ENCODE measurements around the gene PTPN20. TPM values are rescaled to one million over a fixed set of nuclear protein-coding genes. Genes with fewer than 3 reads are reported as not detected.

PTPN20 gene
- total and polyA plus RNA-seq, 8 donors = 3.2 to 7.1 (median 4.2) TPM

DNA sequence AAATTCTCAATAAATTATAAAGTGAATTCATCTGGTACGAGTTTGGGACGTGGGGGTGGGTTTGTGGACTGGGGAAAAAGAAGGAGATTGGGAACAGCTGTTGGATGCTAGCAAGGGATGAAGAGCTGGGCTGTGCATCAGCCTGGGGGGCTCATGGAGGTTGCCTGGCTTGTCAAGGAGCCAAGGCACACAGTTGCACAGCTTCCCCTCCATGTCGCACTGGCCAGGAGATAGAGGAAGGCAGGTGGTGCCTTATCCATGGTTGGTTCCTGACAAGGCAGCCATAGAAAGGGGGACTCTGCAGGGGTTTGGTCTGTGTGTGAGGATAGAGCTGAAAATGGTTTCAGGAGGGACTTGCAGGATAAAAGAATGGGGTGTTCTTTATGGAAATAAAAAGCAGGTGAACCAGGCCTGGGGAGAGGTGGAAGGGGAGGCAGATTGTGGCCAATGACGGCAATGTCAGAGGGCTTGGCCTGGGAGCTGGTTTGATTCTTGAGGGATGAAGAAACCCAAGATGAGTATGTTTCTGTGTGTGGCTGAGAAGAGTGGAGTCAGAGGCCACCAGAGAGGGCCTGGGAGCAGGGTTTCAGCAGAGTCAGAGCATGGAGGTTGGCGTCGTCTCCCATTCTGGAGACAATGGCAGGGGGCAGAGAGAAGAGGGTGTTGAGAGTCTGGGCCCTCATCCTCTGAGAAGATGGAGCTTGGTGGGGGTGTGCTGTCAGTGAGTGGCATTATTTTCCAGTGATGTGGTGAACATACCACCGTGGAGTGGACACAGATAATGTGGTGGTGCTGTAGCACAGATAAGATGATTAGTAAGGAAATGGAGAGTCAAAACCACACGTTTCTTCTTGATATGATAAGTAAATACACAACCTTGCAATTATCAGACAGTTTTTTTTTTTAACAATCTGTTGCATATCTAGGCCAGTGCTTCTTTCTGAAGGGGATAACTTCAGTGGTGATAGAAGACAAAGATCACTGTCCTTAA is 108.2 kb downstream of the PTPN20 start:
- DNase-seq (no peak), ATAC-seq (no peak)
- H3K9me3 ChIP-seq = no peaks in the 10 kb centered on the region
- no peaks in the 10 kb centered on the region for H3K4me1 ChIP-seq
- H3K27me3 ChIP-seq = no peaks in the 10 kb centered on the region
- no peaks in the 10 kb centered on the region for H3K36me3 ChIP-seq
- intact Hi-C loops (cut with DNase I) = loop anchor here in 1 of 2 donors (10.0 kb wide), 1 partner anchor 295 kb away; no protein-coding TSS in a partner anchor
- TF ChIP-seq, protein P1, sequence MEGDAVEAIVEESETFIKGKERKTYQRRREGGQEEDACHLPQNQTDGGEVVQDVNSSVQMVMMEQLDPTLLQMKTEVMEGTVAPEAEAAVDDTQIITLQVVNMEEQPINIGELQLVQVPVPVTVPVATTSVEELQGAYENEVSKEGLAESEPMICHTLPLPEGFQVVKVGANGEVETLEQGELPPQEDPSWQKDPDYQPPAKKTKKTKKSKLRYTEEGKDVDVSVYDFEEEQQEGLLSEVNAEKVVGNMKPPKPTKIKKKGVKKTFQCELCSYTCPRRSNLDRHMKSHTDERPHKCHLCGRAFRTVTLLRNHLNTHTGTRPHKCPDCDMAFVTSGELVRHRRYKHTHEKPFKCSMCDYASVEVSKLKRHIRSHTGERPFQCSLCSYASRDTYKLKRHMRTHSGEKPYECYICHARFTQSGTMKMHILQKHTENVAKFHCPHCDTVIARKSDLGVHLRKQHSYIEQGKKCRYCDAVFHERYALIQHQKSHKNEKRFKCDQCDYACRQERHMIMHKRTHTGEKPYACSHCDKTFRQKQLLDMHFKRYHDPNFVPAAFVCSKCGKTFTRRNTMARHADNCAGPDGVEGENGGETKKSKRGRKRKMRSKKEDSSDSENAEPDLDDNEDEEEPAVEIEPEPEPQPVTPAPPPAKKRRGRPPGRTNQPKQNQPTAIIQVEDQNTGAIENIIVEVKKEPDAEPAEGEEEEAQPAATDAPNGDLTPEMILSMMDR (IDR thresholded peaks at IDR 0.05) = no peak
- no peak overlapping the region for H3K27ac ChIP-seq
- H3K4me3 ChIP-seq = no peak overlapping the region

DNA sequence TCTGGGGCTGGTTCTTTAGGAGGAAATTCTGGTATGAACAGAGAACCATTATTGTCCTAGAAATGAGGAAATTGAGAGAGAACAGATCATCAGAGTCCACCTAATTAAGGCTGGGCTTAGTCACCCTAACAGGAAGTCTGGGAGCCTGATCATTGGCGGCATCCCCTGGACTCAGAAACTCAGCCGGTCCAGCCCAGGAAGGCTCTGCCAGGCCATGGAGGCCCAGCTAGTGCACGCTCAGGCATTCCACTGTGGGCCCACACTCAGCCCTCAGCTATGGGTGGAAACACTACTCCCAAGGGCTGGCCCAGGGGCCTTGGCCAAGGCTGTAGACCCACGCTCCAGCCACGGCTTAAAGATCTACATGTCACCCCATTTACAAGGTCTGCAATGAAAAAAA is 109.2 kb downstream of the PTPN20 start:
- DNase-seq = peak in 1 of 4 donors; percentile 74
- ATAC-seq = peak; percentile 42
- intact Hi-C loops (cut with DNase I) = loop anchor here in 1 of 2 donors (10.0 kb wide), 1 partner anchor 294 kb away; no protein-coding TSS in a partner anchor

DNA sequence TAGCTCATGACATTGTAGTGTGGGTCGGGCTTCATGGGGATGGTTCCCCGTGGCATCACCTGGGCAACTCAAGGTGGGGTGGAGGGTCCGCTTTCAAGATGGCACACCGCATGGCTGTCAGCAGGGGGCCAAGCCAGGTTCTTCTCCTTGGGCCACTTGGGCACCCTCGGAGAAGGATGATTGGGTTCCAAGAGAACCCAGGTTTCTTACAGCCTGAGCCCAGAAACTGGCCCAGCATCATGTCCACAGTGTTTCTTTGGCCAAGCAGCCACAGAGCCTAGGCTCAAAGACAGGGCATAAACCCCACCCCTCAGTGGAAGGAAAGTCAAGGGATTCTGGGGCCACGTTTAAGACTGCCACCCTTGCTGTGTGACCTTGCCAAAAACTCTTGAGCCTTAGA is 110.6 kb downstream of the PTPN20 start:
- H3K4me1 ChIP-seq = no peaks in the 10 kb centered on the region
- TF ChIP-seq, protein P1 (IDR thresholded peaks at IDR 0.05) = no peak
- H3K36me3 ChIP-seq = no peaks in the 10 kb centered on the region
- H3K4me3 ChIP-seq = no peak overlapping the region
- intact Hi-C loops (cut with DNase I) = loop anchor here in 1 of 2 donors (10.0 kb wide), 1 partner anchor 293 kb away; no protein-coding TSS in a partner anchor
- no peaks in the 10 kb centered on the region for H3K27me3 ChIP-seq
- peak in 1 of 4 donors; percentile 20 for DNase-seq
- no peaks in the 10 kb centered on the region for H3K9me3 ChIP-seq
- ATAC-seq = no peak
- H3K27ac ChIP-seq = no peak overlapping the region

More for the DNA sequence above, 109.2 kb downstream of the PTPN20 start:
- H3K4me1 ChIP-seq = no peaks in the 10 kb centered on the region
- no peak overlapping the region for H3K27ac ChIP-seq
- no peaks in the 10 kb centered on the region for H3K36me3 ChIP-seq
- no peak overlapping the region for H3K4me3 ChIP-seq
- TF ChIP-seq, protein P1 (IDR thresholded peaks at IDR 0.05) = no peak
- H3K9me3 ChIP-seq = no peaks in the 10 kb centered on the region
- no peaks in the 10 kb centered on the region for H3K27me3 ChIP-seq

GRCh38 chr10:47022311-47023131 is 111.3 kb downstream of the PTPN20 start:
- H3K4me1 ChIP-seq = no peaks in the 10 kb centered on the region

More at GRCh38 chr10:47022311-47023131, 111.3 kb downstream of the PTPN20 start:
- ATAC-seq (no peak), DNase-seq (peak; percentile 32 to 78 (median 60))
- Histone ChIP-seq H3K4me3 (no peak overlapping the region), H3K27ac (no peak overlapping the region), H3K36me3 (no peaks in the 10 kb centered on the region), H3K9me3 (no peaks in the 10 kb centered on the region), H3K27me3 (no peaks in the 10 kb centered on the region)
- intact Hi-C loops (cut with DNase I) = loop anchor here in 1 of 2 donors (10.0 kb wide), 1 partner anchor 292 kb away; no protein-coding TSS in a partner anchor
- TF ChIP-seq, protein P1 (IDR thresholded peaks at IDR 0.05) = no peak
